HepG2 (cell line): ENCODE results near the gene SIVA1. TPM values are rescaled to one million over a fixed set of nuclear protein-coding genes. Genes with fewer than 3 reads are reported as not detected.

Experiments
- AGO2 ChIP-seq: fragments of 200-400 bp; formaldehyde crosslinking; optimal IDR thresholded peaks from 2 replicates; pipeline ENCODE3; 2017; ENCODE audit warnings: mild to moderate bottlenecking, low read depth, low read length, moderate library complexity
- ASH2L ChIP-seq: fragments of 300-600, 200-600 bp; sonication (generic); IDR thresholded peaks from 2 replicates; pipeline ENCODE4 v1.7.0; 2017; ENCODE audit warnings: low read depth, mild to moderate bottlenecking, moderate library complexity, mixed read lengths, low read length; ENCODE audit not compliant: insufficient read length
- CHD4 ChIP-seq: fragments of 200-600 bp; sonication (generic); IDR thresholded peaks from 2 replicates; pipeline ENCODE4 v1.7.0; 2017; ENCODE audit warnings: mild to moderate bottlenecking, low read length, borderline replicate concordance
- GABPA ChIP-seq, 2 experiments: IDR thresholded peaks; 2 replicates each; pipeline ENCODE4 v1.6.1; 2011 to 2016; ENCODE audit warnings: low read depth in 2 of 2, low read length in 1 of 2, missing biosample characterization in 1 of 2, missing genetic modification characterization in 1 of 2
- GABPB1 ChIP-seq: IDR thresholded peaks from 2 replicates; pipeline ENCODE4 v1.6.1; 2016; ENCODE audit warnings: mild to moderate bottlenecking, missing genetic modification reagents, moderate library complexity, missing compliant biosample characterization
- IRF2 ChIP-seq: IDR thresholded peaks from 2 replicates; pipeline ENCODE4 v1.6.1; 2018; ENCODE audit warnings: missing genetic modification reagents, missing compliant biosample characterization
- MYNN ChIP-seq: sonication (generic); formaldehyde crosslinking; IDR thresholded peaks from 2 replicates; pipeline ENCODE4 v1.4.0; 2020; ENCODE audit warnings: mild to moderate bottlenecking, low read depth, missing genetic modification reagents
- NCOA2 ChIP-seq: sonication (generic); formaldehyde crosslinking; IDR thresholded peaks from 2 replicates; pipeline ENCODE4 v1.8.0; 2022; ENCODE audit warnings: inconsistent platforms
- SOX13 ChIP-seq, 3 experiments: fragments of 450-650 bp in 1 of 3; sonication (generic) in 1 of 3; formaldehyde crosslinking in 1 of 3; IDR thresholded peaks in 2 of 3; conservative IDR thresholded peaks in 1 of 3; 2 replicates each; pipeline versions ENCODE4 v1.5.0 to v1.6.1; 2016 to 2020; ENCODE audit warnings: antibody characterized with exemption in 1 of 3, mild to moderate bottlenecking in 1 of 3, missing compliant biosample characterization in 1 of 3, missing genetic modification reagents in 1 of 3, moderate library complexity in 1 of 3
- TAF1 ChIP-seq: sonication (generic); formaldehyde crosslinking; IDR thresholded peaks from 2 replicates; pipeline ENCODE4 v1.4.0; 2020; ENCODE audit warnings: missing genetic modification reagents
- TFDP2 ChIP-seq: sonication (generic); formaldehyde crosslinking; IDR thresholded peaks from 2 replicates; pipeline ENCODE4 v1.4.0; 2020; ENCODE audit warnings: missing genetic modification reagents
- ZBTB7A ChIP-seq: sonication (generic); formaldehyde crosslinking; IDR thresholded peaks from 2 replicates; pipeline ENCODE4 v1.8.0; 2022; ENCODE audit warnings: mild to moderate bottlenecking, missing genetic modification reagents
- ZNF564 ChIP-seq: sonication (generic); formaldehyde crosslinking; IDR thresholded peaks from 2 replicates; pipeline ENCODE4 v1.8.1; 2023; ENCODE audit warnings: mild to moderate bottlenecking, missing genetic modification reagents
- ZNF570 ChIP-seq: sonication (generic); formaldehyde crosslinking; IDR thresholded peaks from 2 replicates; pipeline ENCODE4 v1.4.0; 2020; ENCODE audit warnings: mild to moderate bottlenecking, missing genetic modification reagents, borderline replicate concordance
- ZNF768 ChIP-seq: sonication (generic); formaldehyde crosslinking; IDR thresholded peaks from 2 replicates; pipeline ENCODE4 v1.4.0; 2020; ENCODE audit warnings: missing genetic modification reagents
- polyA plus RNA-seq, 8 experiments: library from polyadenylated mRNA; depleted of rRNA in 3 of 8; stranded (reverse) in 7 of 8; unstranded in 1 of 8; fragments of >200 nt; fragmentation: Illumina TruSeq in 4 of 8; extraction: Trizol in 4 of 8; gene quantifications; 2 replicates each; pipeline versions ENCODE4 v1.2.1 to v1.2.3, GENCODE V29; 2011 to 2016; ENCODE audit warnings: low read depth in 4 of 8, missing spikeins in 1 of 8, mixed read lengths in 1 of 8; ENCODE audit not compliant: insufficient read depth in 1 of 8
- total RNA-seq, 5 experiments: library from RNA; depleted of rRNA; stranded (reverse); fragments of >200 nt; fragmentation: Illumina TruSeq; extraction: Trizol; gene quantifications; 2 replicates each; pipeline ENCODE4 v1.2.3, GENCODE V29; 2016; ENCODE audit warnings: low read depth in 1 of 5
- TF ChIP-seq, protein P1 (sequence below): IDR thresholded peaks from 2 replicates; pipeline ENCODE4 v1.6.1; 2012; ENCODE audit warnings: inconsistent platforms
- TF ChIP-seq, protein P2 (sequence below): sonication (generic); formaldehyde crosslinking; IDR thresholded peaks from 2 replicates; pipeline ENCODE4 v1.4.0; 2020; ENCODE audit warnings: missing genetic modification reagents

Gene SIVA1
- total and polyA plus RNA-seq, 2 of the 13 experiments (the other 11 are each of a cell fraction or from before 2014, with no cell fraction given): 123 to 186 TPM

DNA sequence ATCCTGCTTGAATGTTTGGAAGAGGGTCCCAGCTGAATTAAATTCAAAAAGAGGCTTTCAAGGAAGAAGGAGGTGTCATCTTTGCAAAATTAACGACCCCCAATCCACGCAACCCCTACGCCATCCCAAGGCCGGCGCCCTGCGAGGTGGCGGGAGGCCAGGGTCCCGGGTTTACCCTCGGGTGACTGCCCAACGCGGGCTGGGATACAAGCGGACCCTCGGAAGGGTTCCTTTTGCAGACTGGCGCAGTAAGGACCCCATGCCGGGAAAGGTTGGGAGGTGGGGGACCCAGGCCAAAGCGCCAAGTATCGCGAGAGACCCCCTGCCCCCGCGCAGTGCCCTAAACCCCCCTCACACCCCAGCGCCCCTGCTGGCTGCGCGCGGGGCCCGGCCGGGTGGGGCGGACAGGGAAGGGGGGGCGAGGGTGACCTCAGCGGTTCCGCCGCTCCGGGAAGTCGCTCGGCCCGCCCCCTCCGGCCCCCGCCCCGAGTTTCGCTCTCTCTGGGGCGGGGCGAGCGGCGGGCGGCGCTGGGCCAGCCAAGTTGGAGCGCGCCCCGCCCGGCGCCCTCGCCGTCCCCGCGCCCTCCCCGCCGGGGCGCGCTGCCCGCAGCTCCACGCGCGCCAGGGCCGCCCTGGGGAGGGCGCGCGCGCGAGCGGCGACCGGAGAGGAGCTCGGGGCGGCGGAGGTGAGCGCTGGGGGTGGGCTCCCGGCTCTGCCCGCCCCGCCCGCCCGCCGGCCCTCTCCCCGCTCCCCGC, 47.2 kb downstream of the SIVA1 start (continued):
- peak; percentile 48; the same call in 1 of the 2 replicates for TF ChIP-seq TFDP2 (CRISPR knock-in tag)
- peak; percentile 74; the same call in 1 of the 2 replicates for TF ChIP-seq CHD4
- peak; percentile 49 for TF ChIP-seq AGO2
- TF ChIP-seq, protein P1, sequence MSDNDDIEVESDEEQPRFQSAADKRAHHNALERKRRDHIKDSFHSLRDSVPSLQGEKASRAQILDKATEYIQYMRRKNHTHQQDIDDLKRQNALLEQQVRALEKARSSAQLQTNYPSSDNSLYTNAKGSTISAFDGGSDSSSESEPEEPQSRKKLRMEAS: peak; percentile 30; the same call in 1 of the 2 replicates
- TF ChIP-seq MYNN (CRISPR knock-in tag): 0 out of 2 replicates have a peak, but pooled peaks have one; percentile 65
- TF ChIP-seq GABPA (IDR thresholded peaks at IDR 0.05; ENCODE audit: low read depth, low read length): no peak
- TF ChIP-seq GABPA (CRISPR knock-in tag; IDR thresholded peaks at IDR 0.05; ENCODE audit: low read depth): peak; percentile 33
- peak; percentile 73 for TF ChIP-seq GABPB1 (CRISPR knock-in tag)
- TF ChIP-seq ZNF564 (CRISPR knock-in tag): no peak
- no peak for TF ChIP-seq SOX13 (IDR thresholded peaks at IDR 0.05)
- TF ChIP-seq SOX13 (CRISPR knock-in tag; conservative IDR thresholded peaks at IDR 0.05 in 1 of 2, IDR thresholded peaks at IDR 0.05 in 1 of 2): peak in 1 of 2 experiments; percentile 30; a peak in 1 of 4 replicates
- TF ChIP-seq TAF1 (CRISPR knock-in tag): peak; percentile 39; the same call in 1 of the 2 replicates
- TF ChIP-seq ZNF768: no peak
- no peak for TF ChIP-seq ZNF570 (CRISPR knock-in tag)
- peak; percentile 70; the same call in 1 of the 2 replicates for TF ChIP-seq ZBTB7A
- 0 out of 2 replicates have a peak, but pooled peaks have one; percentile 35 for TF ChIP-seq IRF2
- TF ChIP-seq, protein P2, sequence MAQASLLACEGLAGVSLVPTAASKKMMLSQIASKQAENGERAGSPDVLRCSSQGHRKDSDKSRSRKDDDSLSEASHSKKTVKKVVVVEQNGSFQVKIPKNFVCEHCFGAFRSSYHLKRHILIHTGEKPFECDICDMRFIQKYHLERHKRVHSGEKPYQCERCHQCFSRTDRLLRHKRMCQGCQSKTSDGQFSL (CRISPR knock-in tag): peak; percentile 87
- 0 out of 2 replicates have a peak, but pooled peaks have one; percentile 9 for TF ChIP-seq NCOA2 (CRISPR knock-in tag)
- peak; percentile 16 for TF ChIP-seq ASH2L
